ENCODE results near the gene ADARB2.

ADARB2 gene

GRCh38 chr10:1522237-1522636, 215.1 kb downstream of the ADARB2 start:
- no peak for TF ChIP-seq ZNF384 (IDR thresholded peaks at IDR 0.05)
- no peak for TF ChIP-seq SP1 (IDR thresholded peaks at IDR 0.05)
- no peak for TF ChIP-seq NFRKB (IDR thresholded peaks at IDR 0.05)
- no peak for TF ChIP-seq L3MBTL2 (conservative IDR thresholded peaks at IDR 0.05)
- TF ChIP-seq LEF1 (IDR thresholded peaks at IDR 0.05; ENCODE audit: borderline replicate concordance), result no peak
- TF ChIP-seq BHLHE40 (IDR thresholded peaks at IDR 0.05; ENCODE audit: borderline replicate concordance), result no peak
- no peak for TF ChIP-seq FOXM1 (IDR thresholded peaks at IDR 0.05; ENCODE audit: borderline replicate concordance)
- TF ChIP-seq HDGF (IDR thresholded peaks at IDR 0.05; ENCODE audit: borderline replicate concordance), result no peak
- TF ChIP-seq ARNT (IDR thresholded peaks at IDR 0.05), result no peak
- TF ChIP-seq FOXK2 (IDR thresholded peaks at IDR 0.05), result no peak
- TF ChIP-seq ELF4 (IDR thresholded peaks at IDR 0.05), result no peak
- POLR2A ChIA-PET, result no interaction called here
- DNase-seq (ENCODE audit: extremely low spot score), result no peak
- CTCF ChIA-PET, result interaction anchor here (1.6 kb wide), 1 partner anchor 101 kb away, joined by 4 read pairs; no protein-coding TSS in a partner anchor

- no peak for DNase-seq (ENCODE audit: extremely low spot score)
- ChIA-PET POLR2A (no interaction called here), CTCF (no interaction called here)
- TF ChIP-seq PKNOX1 (IDR thresholded peaks at IDR 0.05) (no peak), FOXA1 (IDR thresholded peaks at IDR 0.05) (no peak), FOXM1 (IDR thresholded peaks at IDR 0.05; ENCODE audit: borderline replicate concordance) (no peak), ZNF384 (IDR thresholded peaks at IDR 0.05) (no peak), ELF4 (IDR thresholded peaks at IDR 0.05) (no peak), ARNT (IDR thresholded peaks at IDR 0.05) (no peak), SUZ12 (IDR thresholded peaks at IDR 0.05) (no peak), LEF1 (IDR thresholded peaks at IDR 0.05; ENCODE audit: borderline replicate concordance) (no peak), SP1 (IDR thresholded peaks at IDR 0.05) (no peak), L3MBTL2 (conservative IDR thresholded peaks at IDR 0.05) (no peak), FOXK2 (IDR thresholded peaks at IDR 0.05) (no peak), NFRKB (IDR thresholded peaks at IDR 0.05) (no peak), HDGF (IDR thresholded peaks at IDR 0.05; ENCODE audit: borderline replicate concordance) (no peak)
These were observed 215.6 kb downstream of the ADARB2 start for GRCh38 chr10:1521741-1522140.

GRCh38 chr10:1520909-1521565, 216.3 kb downstream of the ADARB2 start:
- DNase-seq (ENCODE audit: extremely low spot score), result no peak
- no peak for TF ChIP-seq ZNF384 (IDR thresholded peaks at IDR 0.05)
- TF ChIP-seq HDGF (IDR thresholded peaks at IDR 0.05; ENCODE audit: borderline replicate concordance), result no peak
- TF ChIP-seq ARNT (IDR thresholded peaks at IDR 0.05), result no peak
- TF ChIP-seq FOXM1 (IDR thresholded peaks at IDR 0.05; ENCODE audit: borderline replicate concordance), result no peak
- no peak for TF ChIP-seq SUZ12 (IDR thresholded peaks at IDR 0.05)
- no peak for TF ChIP-seq ELF4 (IDR thresholded peaks at IDR 0.05)
- no peak for TF ChIP-seq TARDBP (IDR thresholded peaks at IDR 0.05)
- TF ChIP-seq PKNOX1 (IDR thresholded peaks at IDR 0.05), result no peak
- no peak for TF ChIP-seq FOXK2 (IDR thresholded peaks at IDR 0.05)
- no peak for TF ChIP-seq NFRKB (IDR thresholded peaks at IDR 0.05)
- TF ChIP-seq BHLHE40 (IDR thresholded peaks at IDR 0.05; ENCODE audit: borderline replicate concordance), result no peak
- no peak for TF ChIP-seq CTBP1 (IDR thresholded peaks at IDR 0.05; ENCODE audit: borderline replicate concordance)
- ChIA-PET CTCF (no interaction called here), POLR2A (no interaction called here)

GRCh38 chr10:1519391-1519790, 217.9 kb downstream of the ADARB2 start:
- no peak for DNase-seq (ENCODE audit: extremely low spot score)
- ChIA-PET CTCF (no interaction called here), POLR2A (no interaction called here)
- TF ChIP-seq SP1 (IDR thresholded peaks at IDR 0.05) (no peak), FOXA1 (IDR thresholded peaks at IDR 0.05) (no peak), ELF4 (IDR thresholded peaks at IDR 0.05) (no peak), SUZ12 (IDR thresholded peaks at IDR 0.05) (no peak), HDGF (IDR thresholded peaks at IDR 0.05; ENCODE audit: borderline replicate concordance) (no peak), FOXK2 (IDR thresholded peaks at IDR 0.05) (no peak), PKNOX1 (IDR thresholded peaks at IDR 0.05) (no peak), NFRKB (IDR thresholded peaks at IDR 0.05) (no peak), TARDBP (IDR thresholded peaks at IDR 0.05) (no peak), CTBP1 (IDR thresholded peaks at IDR 0.05; ENCODE audit: borderline replicate concordance) (no peak), ARNT (IDR thresholded peaks at IDR 0.05) (no peak), FOXM1 (IDR thresholded peaks at IDR 0.05; ENCODE audit: borderline replicate concordance) (no peak)

- TF ChIP-seq ELF4 (IDR thresholded peaks at IDR 0.05) (no peak), PKNOX1 (IDR thresholded peaks at IDR 0.05) (no peak), SUZ12 (IDR thresholded peaks at IDR 0.05) (no peak), NFRKB (IDR thresholded peaks at IDR 0.05) (no peak), CTBP1 (IDR thresholded peaks at IDR 0.05; ENCODE audit: borderline replicate concordance) (no peak), ZNF384 (IDR thresholded peaks at IDR 0.05) (no peak), HDGF (IDR thresholded peaks at IDR 0.05; ENCODE audit: borderline replicate concordance) (no peak), LEF1 (IDR thresholded peaks at IDR 0.05; ENCODE audit: borderline replicate concordance) (no peak), FOXM1 (IDR thresholded peaks at IDR 0.05; ENCODE audit: borderline replicate concordance) (no peak), BHLHE40 (IDR thresholded peaks at IDR 0.05; ENCODE audit: borderline replicate concordance) (no peak), FOXA1 (IDR thresholded peaks at IDR 0.05) (no peak), ARNT (IDR thresholded peaks at IDR 0.05) (no peak), TARDBP (IDR thresholded peaks at IDR 0.05) (no peak), SP1 (IDR thresholded peaks at IDR 0.05) (no peak), L3MBTL2 (conservative IDR thresholded peaks at IDR 0.05) (no peak), FOXK2 (IDR thresholded peaks at IDR 0.05) (no peak)
- ChIA-PET CTCF (no interaction called here), POLR2A (no interaction called here)
- DNase-seq (ENCODE audit: extremely low spot score), result no peak
These were observed 219.6 kb downstream of the ADARB2 start for GRCh38 chr10:1517684-1518083.

Measured in HEK293T (cell line).